ENCODE results near the gene DDX39B.
"Not testable (repeated sequence)": the region's sequence is repeated elsewhere in the genome, so short reads cannot be mapped to it uniquely, and the experiment has no call there.

DNA sequence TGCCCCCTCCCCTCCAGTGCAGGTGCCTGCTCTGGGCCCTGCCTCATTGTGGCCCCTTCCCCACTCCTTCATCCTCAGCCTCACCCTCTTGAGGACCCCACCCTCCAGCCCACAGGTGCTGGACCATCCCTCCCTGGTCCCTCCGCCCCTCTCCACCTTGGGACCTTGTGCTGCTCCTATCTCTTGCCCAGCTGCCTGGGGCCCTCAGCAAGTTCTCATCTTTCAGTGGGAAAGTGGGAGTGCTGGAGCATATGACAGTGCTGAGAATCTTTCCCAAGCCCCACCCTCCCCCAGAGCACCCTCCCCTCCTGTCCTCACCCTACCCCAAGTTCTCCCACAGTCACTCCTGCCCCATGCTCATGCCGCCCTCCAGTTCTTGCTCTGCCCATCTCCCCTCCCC, 42.2 kb downstream of the DDX39B start:
- not testable (repeated sequence) for TF ChIP-seq CTCF (IDR thresholded peaks at IDR 0.05; ENCODE audit: low read depth, low read length, poor library complexity, severe bottlenecking); EZH2phosphoT487 (IDR thresholded peaks at IDR 0.05; ENCODE audit: borderline replicate concordance, low read length)

Data from DOHH2 (cell line).